ENCODE results near the gene SENP7. TPM values are rescaled to one million over a fixed set of nuclear protein-coding genes. Genes with fewer than 3 reads are reported as not detected.
A peak's percentile ranks its signal among the peaks of the same experiment; 100 is the strongest.

Gene SENP7
- total and polyA plus RNA-seq, 2 experiments from 2014 or later: 5.0 to 9.0 TPM

- TF ChIP-seq, protein P1, sequence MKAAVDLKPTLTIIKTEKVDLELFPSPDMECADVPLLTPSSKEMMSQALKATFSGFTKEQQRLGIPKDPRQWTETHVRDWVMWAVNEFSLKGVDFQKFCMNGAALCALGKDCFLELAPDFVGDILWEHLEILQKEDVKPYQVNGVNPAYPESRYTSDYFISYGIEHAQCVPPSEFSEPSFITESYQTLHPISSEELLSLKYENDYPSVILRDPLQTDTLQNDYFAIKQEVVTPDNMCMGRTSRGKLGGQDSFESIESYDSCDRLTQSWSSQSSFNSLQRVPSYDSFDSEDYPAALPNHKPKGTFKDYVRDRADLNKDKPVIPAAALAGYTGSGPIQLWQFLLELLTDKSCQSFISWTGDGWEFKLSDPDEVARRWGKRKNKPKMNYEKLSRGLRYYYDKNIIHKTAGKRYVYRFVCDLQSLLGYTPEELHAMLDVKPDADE (IDR thresholded peaks at IDR 0.05): no peak
- TF ChIP-seq CREB1 (CRISPR knock-in tag; IDR thresholded peaks at IDR 0.05; ENCODE audit: low read depth): no peak
- no peak for TF ChIP-seq EZH2 (IDR thresholded peaks at IDR 0.05; ENCODE audit: low read depth, unreplicated experiment)
- no peak for TF ChIP-seq JUNB (IDR thresholded peaks at IDR 0.05; ENCODE audit: unreplicated experiment)
- TF ChIP-seq ZNF114 (CRISPR knock-in tag; IDR thresholded peaks at IDR 0.05): no peak
- no peak for TF ChIP-seq NANOG (IDR thresholded peaks at IDR 0.05; ENCODE audit: borderline replicate concordance)
Observed at GRCh38 chr3:101383156-101383575, 129.8 kb downstream of the SENP7 start (continued).

- Histone ChIP-seq H3K27me3 (ENCODE audit: insufficient read depth) (no peaks in the 10 kb centered on the region), H3F3A (replicated peaks; ENCODE audit: low read depth) (no peaks in the 10 kb centered on the region), H3K4me3 (no peak overlapping the region), H3K4me2 (no peak overlapping the region), H4K20me1 (replicated peaks; ENCODE audit: insufficient read depth) (no peaks in the 10 kb centered on the region), H2AFZ (no peak overlapping the region), H3K4me1 (ENCODE audit: insufficient read depth) (no peaks in the 10 kb centered on the region), H3K27ac (ENCODE audit: low read depth) (no peak overlapping the region), H3K9me2 (ENCODE audit: insufficient read depth) (no peaks in the 10 kb centered on the region), H3K79me2 (replicated peaks; ENCODE audit: insufficient read depth) (no peaks in the 10 kb centered on the region), H3K36me3 (ENCODE audit: insufficient read depth) (no peaks in the 10 kb centered on the region)
- H3K27ac Mint-ChIP-seq: no peak overlapping the region
- H3K36me3 Mint-ChIP-seq (ENCODE audit: low read depth): no peaks in the 10 kb centered on the region
- DNase-seq (ENCODE audit: low spot score): peak; percentile 76
- ATAC-seq: no peak; the same call in 2 of the 3 replicates
- no peaks in the 10 kb centered on the region for H3K4me1 Mint-ChIP-seq
- no peak overlapping the region for H3K4me3 Mint-ChIP-seq
- H3K27me3 Mint-ChIP-seq (ENCODE audit: insufficient read depth, low read depth, poor library complexity): no peaks in the 10 kb centered on the region
- TF ChIP-seq, protein P2, sequence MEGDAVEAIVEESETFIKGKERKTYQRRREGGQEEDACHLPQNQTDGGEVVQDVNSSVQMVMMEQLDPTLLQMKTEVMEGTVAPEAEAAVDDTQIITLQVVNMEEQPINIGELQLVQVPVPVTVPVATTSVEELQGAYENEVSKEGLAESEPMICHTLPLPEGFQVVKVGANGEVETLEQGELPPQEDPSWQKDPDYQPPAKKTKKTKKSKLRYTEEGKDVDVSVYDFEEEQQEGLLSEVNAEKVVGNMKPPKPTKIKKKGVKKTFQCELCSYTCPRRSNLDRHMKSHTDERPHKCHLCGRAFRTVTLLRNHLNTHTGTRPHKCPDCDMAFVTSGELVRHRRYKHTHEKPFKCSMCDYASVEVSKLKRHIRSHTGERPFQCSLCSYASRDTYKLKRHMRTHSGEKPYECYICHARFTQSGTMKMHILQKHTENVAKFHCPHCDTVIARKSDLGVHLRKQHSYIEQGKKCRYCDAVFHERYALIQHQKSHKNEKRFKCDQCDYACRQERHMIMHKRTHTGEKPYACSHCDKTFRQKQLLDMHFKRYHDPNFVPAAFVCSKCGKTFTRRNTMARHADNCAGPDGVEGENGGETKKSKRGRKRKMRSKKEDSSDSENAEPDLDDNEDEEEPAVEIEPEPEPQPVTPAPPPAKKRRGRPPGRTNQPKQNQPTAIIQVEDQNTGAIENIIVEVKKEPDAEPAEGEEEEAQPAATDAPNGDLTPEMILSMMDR (conservative IDR thresholded peaks at IDR 0.05; ENCODE audit: low read depth in 2 of 2): peak; percentile 57 to 68
- TF ChIP-seq EZH2phosphoT487 (IDR thresholded peaks at IDR 0.05; ENCODE audit: unreplicated experiment): no peak
- H3K9me3 Mint-ChIP-seq: peaks cover 2% of the 10 kb centered on the region; the same call in 2 of the 3 replicates
Observed at GRCh38 chr3:101381809-101382208, 131.2 kb downstream of the SENP7 start.

DNA sequence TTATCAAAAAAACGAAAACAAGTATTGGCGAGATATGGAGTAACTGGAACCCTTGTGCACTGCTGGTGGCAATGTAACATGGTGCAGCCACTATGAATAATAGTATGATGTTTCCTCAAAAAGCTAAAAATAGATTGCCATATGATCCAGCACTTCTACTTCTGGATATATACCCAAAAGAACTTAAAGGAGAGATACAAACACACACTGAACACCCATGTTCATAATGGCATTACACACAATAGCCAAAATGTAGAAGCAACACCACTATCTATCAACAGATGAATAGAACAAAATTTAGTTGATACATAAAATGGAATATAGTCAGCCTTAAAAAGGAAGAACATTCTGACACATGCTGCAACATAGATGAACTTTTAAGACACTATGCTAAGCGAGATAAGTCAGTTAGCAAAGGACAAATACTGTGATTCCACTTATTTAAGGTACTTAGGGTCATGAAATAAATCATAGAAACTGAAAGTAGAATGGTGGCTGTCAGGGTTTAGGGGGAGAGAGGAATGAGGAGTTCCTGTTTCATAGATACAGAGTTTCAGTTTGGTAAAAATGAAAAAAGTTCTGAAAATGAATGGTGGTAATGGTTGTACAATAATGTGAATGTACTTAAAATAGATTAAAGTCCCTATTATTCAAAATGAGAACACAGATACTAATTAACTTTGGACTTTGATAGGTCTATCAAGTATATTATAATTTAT, 133.2 kb downstream of the SENP7 start:
- Histone ChIP-seq H3K79me2 (replicated peaks; ENCODE audit: insufficient read depth) (no peaks in the 10 kb centered on the region), H3K4me1 (ENCODE audit: insufficient read depth) (no peaks in the 10 kb centered on the region), H3K9me2 (ENCODE audit: insufficient read depth) (no peaks in the 10 kb centered on the region), H3K27ac (ENCODE audit: low read depth) (no peak overlapping the region), H3F3A (replicated peaks; ENCODE audit: low read depth) (no peaks in the 10 kb centered on the region), H3K4me3 (no peak overlapping the region), H3K36me3 (ENCODE audit: insufficient read depth) (no peaks in the 10 kb centered on the region), H3K4me2 (no peak overlapping the region), H2AFZ (no peak overlapping the region), H3K27me3 (ENCODE audit: insufficient read depth) (no peaks in the 10 kb centered on the region), H4K20me1 (replicated peaks; ENCODE audit: insufficient read depth) (no peaks in the 10 kb centered on the region)
- Mint-ChIP-seq H3K4me1 (no peaks in the 10 kb centered on the region), H3K27ac (no peak overlapping the region), H3K36me3 (ENCODE audit: low read depth) (no peaks in the 10 kb centered on the region), H3K27me3 (ENCODE audit: insufficient read depth, low read depth, poor library complexity) (no peaks in the 10 kb centered on the region), H3K9me3 (peaks cover 2% of the 10 kb centered on the region; the same call in 2 of the 3 replicates), H3K4me3 (no peak overlapping the region)
- ATAC-seq (no peak), DNase-seq (ENCODE audit: low spot score) (no peak)
- TF ChIP-seq ZNF462 (CRISPR knock-in tag; IDR thresholded peaks at IDR 0.05) (no peak), POLR2AphosphoS5 (IDR thresholded peaks at IDR 0.05; ENCODE audit: low read depth) (no peak), ZNF331 (CRISPR knock-in tag; IDR thresholded peaks at IDR 0.05; ENCODE audit: low read depth) (no peak), NANOG (IDR thresholded peaks at IDR 0.05; ENCODE audit: borderline replicate concordance) (no peak), CREB1 (CRISPR knock-in tag; IDR thresholded peaks at IDR 0.05; ENCODE audit: low read depth) (no peak), ZNF114 (CRISPR knock-in tag; IDR thresholded peaks at IDR 0.05) (no peak)
